Measurements from ENCODE around the gene CPSF3. TPM values are rescaled to one million over a fixed set of nuclear protein-coding genes. Genes with fewer than 3 reads are reported as not detected.
A peak's percentile ranks its signal among the peaks of the same experiment; 100 is the strongest.

Gene CPSF3
- total RNA-seq, 2 donors from 2014 or later, result 75.0 to 85.2 TPM

DNA sequence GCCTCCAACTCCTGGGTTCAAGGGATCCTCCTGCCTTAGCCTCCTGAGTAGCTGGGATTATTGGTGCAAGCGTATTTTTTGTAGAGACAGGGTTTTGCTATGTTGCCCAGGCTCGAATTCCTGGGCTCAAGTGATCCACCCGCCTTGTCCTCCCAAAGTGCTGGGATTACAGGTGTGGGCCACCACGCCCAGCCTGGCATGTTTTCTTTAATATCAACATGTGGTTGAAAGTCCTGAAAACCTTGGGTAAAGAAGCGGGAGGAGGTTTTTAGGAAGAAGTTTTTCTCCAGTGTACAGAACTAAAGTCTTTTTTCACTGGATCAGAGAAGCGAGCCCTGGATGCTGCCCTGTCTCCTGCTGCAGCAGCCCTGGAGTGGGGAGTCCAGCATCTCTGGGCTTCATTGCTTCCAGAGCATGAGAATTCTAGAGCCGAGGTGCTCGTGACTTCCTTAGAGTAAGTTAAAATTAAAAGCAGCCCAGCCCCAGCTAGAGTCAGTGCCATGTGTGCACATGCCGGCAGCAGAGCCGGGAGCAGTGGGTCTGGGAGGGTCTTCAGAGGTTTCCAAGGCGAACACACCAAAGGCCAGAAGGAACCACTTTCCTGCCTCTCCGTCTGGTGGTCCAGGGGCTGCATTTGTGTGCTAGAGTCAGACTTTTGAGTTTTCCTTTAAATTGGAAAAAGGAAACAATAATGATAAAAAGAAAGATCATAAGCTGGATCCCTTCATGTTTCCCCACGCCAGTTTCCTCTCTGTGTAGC is 31.3 kb upstream of the CPSF3 start:
- no peaks in the 10 kb centered on the region for H3K9me3 Mint-ChIP-seq
- no peaks in the 10 kb centered on the region for H3K27me3 Mint-ChIP-seq (ENCODE audit: insufficient read depth)
- Histone ChIP-seq H3K4me3 (ENCODE audit: low read length) (no peak overlapping the region), H3K36me3 (ENCODE audit: control insufficient read depth, insufficient read depth, low read length) (peaks cover 4% of the 10 kb centered on the region), H3K4me1 (ENCODE audit: control insufficient read depth, insufficient read depth, low read length) (peaks cover 5% of the 10 kb centered on the region), H3K9me3 (ENCODE audit: control insufficient read depth, low read length) (no peaks in the 10 kb centered on the region), H3K27me3 (ENCODE audit: control insufficient read depth, insufficient read depth, low read length, poor library complexity, severe bottlenecking) (no peaks in the 10 kb centered on the region), H3K27ac (ENCODE audit: low read depth, low read length) (peak overlapping the region; percentile 59), H3K9ac (ENCODE audit: extremely low read depth, low read length, poor library complexity, severe bottlenecking) (no peak overlapping the region)
- peaks cover 17% of the 10 kb centered on the region for H3K4me1 Mint-ChIP-seq
- H3K36me3 Mint-ChIP-seq (ENCODE audit: low read depth), result peaks cover 3% of the 10 kb centered on the region
- whole genome bisulfite sequencing, 2 experiments (ENCODE audit: insufficient coverage in 1 of 2, insufficient read length in 1 of 2), result 90 to 91% methylated on average over 7 to 13 of the region's 13 CpGs
- no peak for TF ChIP-seq CTCF (conservative IDR thresholded peaks at IDR 0.05)
- peak; percentile 44 for DNase-seq
- H3K27ac Mint-ChIP-seq, result no peak overlapping the region
- no peak overlapping the region for H3K4me3 Mint-ChIP-seq

DNA sequence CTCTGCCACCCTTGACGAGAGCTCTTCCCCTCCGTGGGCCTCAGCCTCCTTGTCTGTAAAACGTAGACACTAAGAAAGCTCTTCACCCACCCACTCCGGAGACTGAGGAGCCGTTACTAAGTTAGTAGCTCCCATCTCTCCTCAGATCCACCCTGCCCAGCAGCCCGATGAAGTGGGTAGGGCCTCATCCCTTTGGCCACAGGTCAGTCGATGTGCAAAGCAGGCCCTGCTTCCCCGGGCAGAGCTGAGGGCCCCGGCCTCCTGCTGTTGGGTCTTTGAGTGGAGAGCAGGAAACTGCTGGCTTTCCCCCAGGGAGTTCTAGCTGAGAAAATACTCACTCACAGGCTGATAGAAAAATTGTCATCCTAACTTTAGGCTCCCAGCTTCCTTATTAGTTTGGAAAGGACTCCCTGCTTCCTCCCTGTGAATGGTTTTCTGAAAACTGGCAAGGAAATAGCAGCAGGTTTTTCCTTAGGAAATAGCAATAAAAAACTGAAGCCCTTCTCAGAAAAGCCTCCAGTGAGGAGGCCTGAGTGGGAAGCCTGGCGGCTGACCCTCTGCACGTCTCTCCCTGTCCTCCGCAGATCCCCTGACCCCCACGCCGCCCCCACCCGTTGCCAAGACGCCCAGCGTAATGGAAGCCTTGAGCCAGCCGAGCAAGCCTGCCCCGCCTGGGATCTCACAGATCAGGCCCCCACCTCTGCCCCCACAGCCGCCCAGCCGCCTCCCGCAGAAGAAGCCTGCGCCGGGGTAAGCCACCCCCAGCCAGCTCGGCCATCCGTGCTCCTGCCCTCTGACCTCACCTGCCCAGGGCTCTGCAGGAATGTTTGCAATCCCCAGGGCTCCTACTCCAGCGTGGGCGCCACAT is 30.3 kb upstream of the CPSF3 start:
- no peak overlapping the region for H3K4me3 ChIP-seq (ENCODE audit: low read length)
- peak; percentile 78 for DNase-seq
- Mint-ChIP-seq H3K9me3 (no peaks in the 10 kb centered on the region), H3K36me3 (ENCODE audit: low read depth) (peaks cover 3% of the 10 kb centered on the region), H3K4me3 (no peak overlapping the region), H3K27me3 (ENCODE audit: insufficient read depth) (no peaks in the 10 kb centered on the region), H3K27ac (peak overlapping the region; percentile 72), H3K4me1 (peaks cover 17% of the 10 kb centered on the region)
- peaks cover 4% of the 10 kb centered on the region for H3K36me3 ChIP-seq (ENCODE audit: control insufficient read depth, insufficient read depth, low read length)
- WGBS, 2 experiments (ENCODE audit: insufficient coverage in 1 of 2, insufficient read length in 1 of 2), result 62 to 76% methylated on average over 9 to 28 of the region's 28 CpGs
- no peak overlapping the region for H3K9ac ChIP-seq (ENCODE audit: extremely low read depth, low read length, poor library complexity, severe bottlenecking)
- H3K27ac ChIP-seq (ENCODE audit: low read depth, low read length), result peak overlapping the region; percentile 59
- H3K9me3 ChIP-seq (ENCODE audit: control insufficient read depth, low read length), result no peaks in the 10 kb centered on the region
- H3K4me1 ChIP-seq (ENCODE audit: control insufficient read depth, insufficient read depth, low read length), result peaks cover 5% of the 10 kb centered on the region
- no peaks in the 10 kb centered on the region for H3K27me3 ChIP-seq (ENCODE audit: control insufficient read depth, insufficient read depth, low read length, poor library complexity, severe bottlenecking)
- no peak for TF ChIP-seq CTCF (conservative IDR thresholded peaks at IDR 0.05)

DNA sequence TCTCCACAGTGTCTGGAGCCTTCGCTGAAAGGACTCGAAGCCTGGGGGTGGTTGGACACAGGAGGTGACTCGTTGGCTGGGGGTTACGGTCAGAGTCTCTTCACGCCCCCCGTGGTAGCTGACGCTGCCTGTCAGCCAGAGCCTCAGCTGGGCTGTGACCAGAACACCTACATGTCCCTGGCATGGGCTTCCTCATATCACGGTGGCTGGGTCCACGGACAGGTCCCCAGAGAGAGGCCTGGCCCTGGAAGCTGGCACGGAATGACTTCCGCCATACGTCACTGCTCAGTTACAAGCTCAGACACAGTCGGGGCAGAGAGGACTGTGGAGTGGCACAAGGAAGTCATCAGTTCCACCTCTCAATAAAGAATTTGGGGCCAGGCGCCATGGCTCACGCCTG is 28.6 kb upstream of the CPSF3 start:
- H3K4me1 Mint-ChIP-seq, result peaks cover 13% of the 10 kb centered on the region
- H3K9me3 Mint-ChIP-seq, result no peaks in the 10 kb centered on the region
- 94 to 95% methylated on average over 13 to 15 of the region's 15 CpGs for WGBS, 2 experiments (ENCODE audit: insufficient coverage in 1 of 2, insufficient read length in 1 of 2)
- no peak overlapping the region for H3K27ac ChIP-seq (ENCODE audit: low read depth, low read length)
- no peak overlapping the region for H3K4me3 Mint-ChIP-seq
- H3K27ac Mint-ChIP-seq, result no peak overlapping the region
- no peak overlapping the region for H3K4me3 ChIP-seq (ENCODE audit: low read length)
- TF ChIP-seq CTCF (conservative IDR thresholded peaks at IDR 0.05), result no peak
- H3K4me1 ChIP-seq (ENCODE audit: control insufficient read depth, insufficient read depth, low read length), result peaks cover 5% of the 10 kb centered on the region
- peaks cover 3% of the 10 kb centered on the region for H3K36me3 Mint-ChIP-seq (ENCODE audit: low read depth)
- DNase-seq, result peak; percentile 37
- no peaks in the 10 kb centered on the region for H3K27me3 Mint-ChIP-seq (ENCODE audit: insufficient read depth)
- no peak overlapping the region for H3K9ac ChIP-seq (ENCODE audit: extremely low read depth, low read length, poor library complexity, severe bottlenecking)
- no peaks in the 10 kb centered on the region for H3K27me3 ChIP-seq (ENCODE audit: control insufficient read depth, insufficient read depth, low read length, poor library complexity, severe bottlenecking)
- H3K9me3 ChIP-seq (ENCODE audit: control insufficient read depth, low read length), result no peaks in the 10 kb centered on the region
- no peaks in the 10 kb centered on the region for H3K36me3 ChIP-seq (ENCODE audit: control insufficient read depth, insufficient read depth, low read length)

All from endodermal cell (in vitro differentiated cells).